Heart right ventricle (tissue), 16 donors: ENCODE data around the gene SUGP1. TPM values are rescaled to one million over a fixed set of nuclear protein-coding genes. Genes with fewer than 3 reads are reported as not detected.

ENCODE experiments used
- ATAC-seq, 8 donors: fragments of 200-7000 bp; cut with Tn5 transposase; one replicate each; pipeline ENCODE4 v1.9.1; 2020; ENCODE audit warnings: mild to moderate bottlenecking in 8 of 8, moderate library complexity in 8 of 8, moderate number of reproducible peaks in 1 of 8
- DNase-seq, 2 donors: peaks; one replicate each; pipeline ENCODE4 v3.0.0-alpha.2; 2020
- H3K27ac ChIP-seq, 10 donors: fragments of 200-600 bp; sonication (generic) in 2 of 10; one replicate each; pipeline versions ENCODE4 v1.5.0 to v1.8.0; 2020 to 2022; ENCODE audit warnings: mild to moderate bottlenecking in 3 of 10
- H3K27me3 ChIP-seq, 7 donors: fragments of 200-600 bp; one replicate each; pipeline ENCODE4 v1.8.0; 2021 to 2022; ENCODE audit warnings: mild to moderate bottlenecking in 2 of 7
- H3K36me3 ChIP-seq, 9 donors: fragments of 200-600 bp; sonication (generic) in 1 of 9; one replicate each; pipeline versions ENCODE4 v1.5.0 to v1.8.0; 2020 to 2022; ENCODE audit warnings: mild to moderate bottlenecking in 2 of 9
- H3K4me1 ChIP-seq, 9 donors: fragments of 200-600 bp; sonication (generic) in 1 of 9; one replicate each; pipeline versions ENCODE4 v1.5.0 to v1.8.0; 2020 to 2022; ENCODE audit warnings: mild to moderate bottlenecking in 4 of 9
- H3K4me3 ChIP-seq, 10 donors: fragments of 200-600 bp; sonication (generic) in 2 of 10; one replicate each; pipeline versions ENCODE4 v1.5.0 to v1.8.0; 2020 to 2022; ENCODE audit warnings: mild to moderate bottlenecking in 7 of 10, moderate library complexity in 2 of 10
- H3K9me3 ChIP-seq, 11 donors: fragments of 200-600 bp in 10 of 11; sonication (generic) in 2 of 11; one replicate each; pipeline versions ENCODE4 v1.5.0 to v1.8.0; 2013 to 2022; ENCODE audit warnings: mild to moderate bottlenecking in 2 of 11, control low read depth in 1 of 11, moderate library complexity in 1 of 11
- CTCF ChIP-seq, 9 donors: fragments of 200-600 bp; sonication (generic) in 2 of 9; IDR thresholded peaks; one replicate each; pipeline versions ENCODE4 v1.5.0 to v1.8.0; 2021 to 2022; ENCODE audit warnings: antibody characterized with exemption in 9 of 9, mild to moderate bottlenecking in 5 of 9, moderate library complexity in 1 of 9
- WGBS, 2 donors: extraction: QIAGEN DNeasy Blood & Tissue Kit; methylation state at CpG; one replicate each; pipeline ENCODE4 v1.1.7; 2013; ENCODE audit warnings: inconsistent platforms in 1 of 2; 5-methylcytosine and 5-hydroxymethylcytosine counted together
- intact Hi-C, 10 donors: fragments of 100-400 bp; cut with DNase I; formaldehyde crosslinking; loops; one replicate each; pipeline versions ENCODE4 v1.11.1 to v1.14.2; 2022
- polyA plus RNA-seq, 2 donors: library from polyadenylated mRNA; stranded (reverse); fragments of 200-250 nt; gene quantifications; one replicate each; pipeline ENCODE4 v1.2.3, GENCODE V29; 2013
- total RNA-seq, 10 donors: library from RNA; stranded (reverse); fragmentation: NEBNext Ultra II Directional in 3 of 10; extraction: Animal tissue kit (Norgen Biotek cat#: 25700) in 3 of 10; gene quantifications; one replicate each; pipeline versions ENCODE4 v1.2.1 to v1.2.4, GENCODE V29; 2021 to 2023
- donor health status: Arrhythmogenic right ventricular cardiomyopathy.
- donor health status: ischemic (EF 13 %, LVEDD 7.1; RV severe dilation, severe dysfunction).
- donor health status: healthy with polysubstance abuse.
- donor health status: DM: no; HTN: yes; CAD: no.
- donor health status: DM: no; HTN: no; CAD: no.
- donor health status: ischemic (EF 25% LVEDD 6.9; RV normal size, moderate dysfunction).
- donor health status: ischemic (EF 25% LVEDD 5.7; RV mildly dilated, moderate dysfunction).
- donor health status: healthy.
- donor health status: DM: yes; HTN: yes; CAD: no.
- donor health status: Ischemic cardiomyopathy.
- donor health status: ischemic (EF 35%, LVEDD 5.7; RV mildly dilated, moderate dysfunction).
- donor health status: nonischemic (EF 11% LVEDD 7.7; RV severe dilation, severe dysfunction).
- donor health status: DM: yes; HTN: yes; CAD: no.
- donor health status: PGD.
- donor health status: ischemic (EF 29% LVEDD 5.4; RV normal size, mild dysfunction).
- donor health status: nonischemic (EF 23%, LVEDD 6.1; RV moderate dilation, normal function).

Gene SUGP1
- total and polyA plus RNA-seq, 12 donors = 30.1 to 50.2 (median 43.0) TPM

- Histone ChIP-seq H3K27ac (no peak overlapping the region), H3K27me3 (peaks cover 4 to 76% (median 69%) of the 10 kb centered on the region in 7 donors), H3K36me3 (no peaks in the 10 kb centered on the region), H3K4me1 (peaks cover 0 to 9% (median 5%) of the 10 kb centered on the region in 9 donors), H3K9me3 (peaks cover 0 to 7% (median 0%) of the 10 kb centered on the region in 11 donors), H3K4me3 (peak overlapping the region in 4 of 10 donors; percentile 3 to 29 (median 10))
- peak in 1 of 8 donors; percentile 2 for ATAC-seq
- DNase-seq = no peak
- 1 to 3% methylated on average over 51 to 52 of the region's 52 CpGs for WGBS, 2 donors
- intact Hi-C loops = no loop called here
- TF ChIP-seq CTCF (IDR thresholded peaks at IDR 0.05) = no peak
Measured at GRCh38 chr19:19261350-19262189, 58.7 kb downstream of the SUGP1 start.

- no peak for DNase-seq
- Histone ChIP-seq H3K27me3 (peaks cover 4 to 86% (median 79%) of the 10 kb centered on the region in 7 donors), H3K4me3 (no peak overlapping the region), H3K9me3 (peaks cover 0 to 7% (median 0%) of the 10 kb centered on the region in 11 donors), H3K36me3 (no peaks in the 10 kb centered on the region), H3K4me1 (peaks cover 0 to 9% (median 5%) of the 10 kb centered on the region in 9 donors), H3K27ac (no peak overlapping the region)
- ATAC-seq = no peak
- WGBS, 2 donors = 46 to 47% methylated on average over 36 of the region's 36 CpGs
- intact Hi-C loops = no loop called here
- no peak for TF ChIP-seq CTCF (IDR thresholded peaks at IDR 0.05)
Measured at GRCh38 chr19:19260417-19261214, 59.7 kb downstream of the SUGP1 start.

GRCh38 chr19:19259741-19260140 is 60.6 kb downstream of the SUGP1 start:
- ATAC-seq (no peak), DNase-seq (no peak)
- Histone ChIP-seq H3K36me3 (no peaks in the 10 kb centered on the region), H3K9me3 (peaks cover 0 to 7% (median 0%) of the 10 kb centered on the region in 11 donors), H3K27ac (no peak overlapping the region), H3K4me3 (no peak overlapping the region), H3K4me1 (peaks cover 0 to 9% (median 5%) of the 10 kb centered on the region in 9 donors), H3K27me3 (peaks cover 4 to 92% (median 86%) of the 10 kb centered on the region in 7 donors)
- intact Hi-C loops = no loop called here
- WGBS, 2 donors = 71 to 89% methylated on average over 2 of the region's 2 CpGs
- no peak for TF ChIP-seq CTCF (IDR thresholded peaks at IDR 0.05)

GRCh38 chr19:19258589-19259338 is 61.5 kb downstream of the SUGP1 start:
- H3K27me3 ChIP-seq = peaks cover 4 to 96% (median 86%) of the 10 kb centered on the region in 7 donors
- ATAC-seq = peak in 1 of 8 donors; percentile 26

More at GRCh38 chr19:19258589-19259338, 61.5 kb downstream of the SUGP1 start:
- Histone ChIP-seq H3K27ac (no peak overlapping the region), H3K4me1 (peaks cover 0 to 9% (median 5%) of the 10 kb centered on the region in 9 donors), H3K4me3 (no peak overlapping the region), H3K9me3 (peaks cover 0 to 7% (median 0%) of the 10 kb centered on the region in 11 donors), H3K36me3 (no peaks in the 10 kb centered on the region)
- intact Hi-C loops = no loop called here
- TF ChIP-seq CTCF (IDR thresholded peaks at IDR 0.05) = no peak
- 90% methylated on average over 41 of the region's 41 CpGs for WGBS, 2 donors
- DNase-seq = no peak
